ENCODE data around the gene ARPC3.
"Not testable (repeated sequence)": the region's sequence is repeated elsewhere in the genome, so short reads cannot be mapped to it uniquely, and the experiment has no call there.

Gene ARPC3

GRCh38 chr12:110451263-110451662 is 1.1 kb upstream of the ARPC3 start:
- H3K4me3 ChIP-seq (ENCODE audit: low read depth, low read length) = no peak overlapping the region
- H3K9ac ChIP-seq (ENCODE audit: low read depth, low read length) = no peak overlapping the region
- no peaks in the 10 kb centered on the region for H3K4me1 ChIP-seq (ENCODE audit: control insufficient read depth, insufficient read depth, low read length)
- H3K27me3 ChIP-seq (ENCODE audit: control insufficient read depth, insufficient read depth, low read length) = no peaks in the 10 kb centered on the region
- no peaks in the 10 kb centered on the region for H3K9me3 ChIP-seq (ENCODE audit: control insufficient read depth, insufficient read depth, low read length)
- H3K36me3 ChIP-seq (ENCODE audit: control insufficient read depth, insufficient read depth, low read length) = peaks cover 11% of the 10 kb centered on the region

GRCh38 chr12:110444455-110444854 is 5.7 kb downstream of the ARPC3 start:
- Histone ChIP-seq H3K4me1 (ENCODE audit: control insufficient read depth, insufficient read depth, low read length) (no peaks in the 10 kb centered on the region), H3K9me3 (ENCODE audit: control insufficient read depth, insufficient read depth, low read length) (no peaks in the 10 kb centered on the region), H3K9ac (ENCODE audit: low read depth, low read length) (no peak overlapping the region), H3K4me3 (ENCODE audit: low read depth, low read length) (no peak overlapping the region), H3K36me3 (ENCODE audit: control insufficient read depth, insufficient read depth, low read length) (peaks cover 3% of the 10 kb centered on the region), H3K27me3 (ENCODE audit: control insufficient read depth, insufficient read depth, low read length) (no peaks in the 10 kb centered on the region)

GRCh38 chr12:110436231-110436630 is 13.9 kb downstream of the ARPC3 start:
- no peaks in the 10 kb centered on the region for H3K4me1 ChIP-seq (ENCODE audit: control insufficient read depth, insufficient read depth, low read length)
- H3K9ac ChIP-seq (ENCODE audit: low read depth, low read length) = no peak overlapping the region
- no peaks in the 10 kb centered on the region for H3K27me3 ChIP-seq (ENCODE audit: control insufficient read depth, insufficient read depth, low read length)
- no peak overlapping the region for H3K4me3 ChIP-seq (ENCODE audit: low read depth, low read length)
- H3K36me3 ChIP-seq (ENCODE audit: control insufficient read depth, insufficient read depth, low read length) = peaks cover 13% of the 10 kb centered on the region
- H3K9me3 ChIP-seq (ENCODE audit: control insufficient read depth, insufficient read depth, low read length) = no peaks in the 10 kb centered on the region

GRCh38 chr12:110431957-110432587 is 18.1 kb downstream of the ARPC3 start:
- H3K27me3 ChIP-seq (ENCODE audit: control insufficient read depth, insufficient read depth, low read length) = no peaks in the 10 kb centered on the region
- H3K4me1 ChIP-seq (ENCODE audit: control insufficient read depth, insufficient read depth, low read length) = no peaks in the 10 kb centered on the region
- H3K36me3 ChIP-seq (ENCODE audit: control insufficient read depth, insufficient read depth, low read length) = no peaks in the 10 kb centered on the region
- no peaks in the 10 kb centered on the region for H3K9me3 ChIP-seq (ENCODE audit: control insufficient read depth, insufficient read depth, low read length)
- no peak overlapping the region for H3K9ac ChIP-seq (ENCODE audit: low read depth, low read length)
- H3K4me3 ChIP-seq (ENCODE audit: low read depth, low read length) = no peak overlapping the region

- not testable (repeated sequence) for H3K4me1 ChIP-seq (ENCODE audit: control insufficient read depth, insufficient read depth, low read length); H3K36me3 ChIP-seq (ENCODE audit: control insufficient read depth, insufficient read depth, low read length)
These were observed 20.5 kb downstream of the ARPC3 start for GRCh38 chr12:110429676-110430075.

GRCh38 chr12:110426406-110426805 is 23.7 kb downstream of the ARPC3 start:
- H3K9me3 ChIP-seq (ENCODE audit: control insufficient read depth, insufficient read depth, low read length) = no peaks in the 10 kb centered on the region
- no peaks in the 10 kb centered on the region for H3K36me3 ChIP-seq (ENCODE audit: control insufficient read depth, insufficient read depth, low read length)
- H3K27me3 ChIP-seq (ENCODE audit: control insufficient read depth, insufficient read depth, low read length) = no peaks in the 10 kb centered on the region
- no peak overlapping the region for H3K9ac ChIP-seq (ENCODE audit: low read depth, low read length)
- no peak overlapping the region for H3K4me3 ChIP-seq (ENCODE audit: low read depth, low read length)
- peaks cover 3% of the 10 kb centered on the region for H3K4me1 ChIP-seq (ENCODE audit: control insufficient read depth, insufficient read depth, low read length)

More at GRCh38 chr12:110429676-110430075, 20.5 kb downstream of the ARPC3 start:
- not testable (repeated sequence) for H3K9ac ChIP-seq (ENCODE audit: low read depth, low read length); H3K4me3 ChIP-seq (ENCODE audit: low read depth, low read length); H3K27me3 ChIP-seq (ENCODE audit: control insufficient read depth, insufficient read depth, low read length); H3K9me3 ChIP-seq (ENCODE audit: control insufficient read depth, insufficient read depth, low read length)

GRCh38 chr12:110424237-110424636 is 25.9 kb downstream of the ARPC3 start:
- Histone ChIP-seq H3K9ac (ENCODE audit: low read depth, low read length) (no peak overlapping the region), H3K4me1 (ENCODE audit: control insufficient read depth, insufficient read depth, low read length) (peaks cover 3% of the 10 kb centered on the region), H3K9me3 (ENCODE audit: control insufficient read depth, insufficient read depth, low read length) (no peaks in the 10 kb centered on the region), H3K27me3 (ENCODE audit: control insufficient read depth, insufficient read depth, low read length) (no peaks in the 10 kb centered on the region), H3K36me3 (ENCODE audit: control insufficient read depth, insufficient read depth, low read length) (no peaks in the 10 kb centered on the region), H3K4me3 (ENCODE audit: low read depth, low read length) (no peak overlapping the region)

GRCh38 chr12:110421701-110422100 is 28.4 kb downstream of the ARPC3 start:
- Histone ChIP-seq H3K4me3 (ENCODE audit: low read depth, low read length) (no peak overlapping the region), H3K4me1 (ENCODE audit: control insufficient read depth, insufficient read depth, low read length) (peaks cover 3% of the 10 kb centered on the region), H3K9ac (ENCODE audit: low read depth, low read length) (no peak overlapping the region), H3K36me3 (ENCODE audit: control insufficient read depth, insufficient read depth, low read length) (no peaks in the 10 kb centered on the region), H3K27me3 (ENCODE audit: control insufficient read depth, insufficient read depth, low read length) (no peaks in the 10 kb centered on the region), H3K9me3 (ENCODE audit: control insufficient read depth, insufficient read depth, low read length) (no peaks in the 10 kb centered on the region)

- Histone ChIP-seq H3K27me3 (ENCODE audit: control insufficient read depth, insufficient read depth, low read length) (no peaks in the 10 kb centered on the region), H3K36me3 (ENCODE audit: control insufficient read depth, insufficient read depth, low read length) (no peaks in the 10 kb centered on the region), H3K9ac (ENCODE audit: low read depth, low read length) (no peak overlapping the region), H3K9me3 (ENCODE audit: control insufficient read depth, insufficient read depth, low read length) (no peaks in the 10 kb centered on the region), H3K4me1 (ENCODE audit: control insufficient read depth, insufficient read depth, low read length) (peaks cover 3% of the 10 kb centered on the region), H3K4me3 (ENCODE audit: low read depth, low read length) (no peak overlapping the region)
These were observed 28.9 kb downstream of the ARPC3 start for GRCh38 chr12:110421159-110421661.

- H3K4me1 ChIP-seq (ENCODE audit: control insufficient read depth, insufficient read depth, low read length); H3K36me3 ChIP-seq (ENCODE audit: control insufficient read depth, insufficient read depth, low read length); H3K4me3 ChIP-seq (ENCODE audit: low read depth, low read length); H3K9me3 ChIP-seq (ENCODE audit: control insufficient read depth, insufficient read depth, low read length); H3K9ac ChIP-seq (ENCODE audit: low read depth, low read length); H3K27me3 ChIP-seq (ENCODE audit: control insufficient read depth, insufficient read depth, low read length): not testable (repeated sequence)
These were observed 29.5 kb downstream of the ARPC3 start for GRCh38 chr12:110420644-110421043.

- not testable (repeated sequence) for H3K9me3 ChIP-seq (ENCODE audit: control insufficient read depth, insufficient read depth, low read length); H3K27me3 ChIP-seq (ENCODE audit: control insufficient read depth, insufficient read depth, low read length); H3K9ac ChIP-seq (ENCODE audit: low read depth, low read length); H3K4me3 ChIP-seq (ENCODE audit: low read depth, low read length); H3K36me3 ChIP-seq (ENCODE audit: control insufficient read depth, insufficient read depth, low read length); H3K4me1 ChIP-seq (ENCODE audit: control insufficient read depth, insufficient read depth, low read length)
These were observed 33.0 kb downstream of the ARPC3 start for GRCh38 chr12:110417113-110417512.

- H3K4me3 ChIP-seq (ENCODE audit: low read depth, low read length); H3K27me3 ChIP-seq (ENCODE audit: control insufficient read depth, insufficient read depth, low read length); H3K9me3 ChIP-seq (ENCODE audit: control insufficient read depth, insufficient read depth, low read length); H3K36me3 ChIP-seq (ENCODE audit: control insufficient read depth, insufficient read depth, low read length); H3K4me1 ChIP-seq (ENCODE audit: control insufficient read depth, insufficient read depth, low read length); H3K9ac ChIP-seq (ENCODE audit: low read depth, low read length): not testable (repeated sequence)
These were observed 40.1 kb downstream of the ARPC3 start for GRCh38 chr12:110410086-110410485.

Data from iPS-15b (cell line).